SK-N-SH (cell line): ENCODE data around the gene SLC25A10. TPM values are rescaled to one million over a fixed set of nuclear protein-coding genes. Genes with fewer than 3 reads are reported as not detected.
A peak's percentile ranks its signal among the peaks of the same experiment; 100 is the strongest.

ENCODE experiments used
- CTCF ChIA-PET: fragments of 300-600, 350-600 bp; formaldehyde crosslinking; extraction: SDS; loops from one replicate; lab custom pipeline; 2021; lab: Yijun Ruan, JAX
- POLR2A ChIA-PET: fragments of 350-600 bp; sonication (Branson Sonifier 250); formaldehyde crosslinking; extraction: SDS; loops from one replicate; lab custom pipeline; 2020; ENCODE audit warnings: antibody characterized with exemption, inconsistent platforms; lab: Yijun Ruan, JAX
- DNase-seq: peaks from one replicate; pipeline ENCODE4 v3.0.0; 2012
- H2AFZ ChIP-seq: fragments of 200-600 bp; sonication (generic); 2 replicates; pipeline ENCODE4 v1.8.1; 2016; ENCODE audit warnings: antibody characterized with exemption, mild to moderate bottlenecking, low read depth
- H3F3A ChIP-seq: fragments of 200-600 bp; sonication (generic); replicated peaks from 2 replicates; pipeline ENCODE3; 2016; ENCODE audit warnings: antibody characterized with exemption, mild to moderate bottlenecking; ENCODE audit not compliant: insufficient read depth
- H3K27ac ChIP-seq, 2 experiments: fragments of 200-500 bp in 1 of 2; fragments of 200-600 bp in 1 of 2; sonication (Bioruptor generic) in 1 of 2; sonication (generic), shearing (Covaris generic) in 1 of 2; 2 replicates each; pipeline versions ENCODE4 v1.5.1 to v1.6.1; 2014 to 2016; ENCODE audit warnings: low read depth in 2 of 2, inconsistent platforms in 1 of 2, low read length in 1 of 2, mild to moderate bottlenecking in 1 of 2, mixed read lengths in 1 of 2
- H3K27me3 ChIP-seq: fragments of 200-600 bp; sonication (generic), shearing (Covaris generic); 2 replicates; pipeline ENCODE4 v1.6.1; 2016; ENCODE audit warnings: mixed run types; ENCODE audit not compliant: insufficient read depth
- H3K36me3 ChIP-seq, 2 experiments: fragments of 200-500 bp in 1 of 2; fragments of 200-600 bp in 1 of 2; sonication (Bioruptor generic) in 1 of 2; sonication (generic) in 1 of 2; replicated peaks in 1 of 2; 2 replicates each; pipeline versions ENCODE3 to v1.5.1; 2014 to 2016; ENCODE audit warnings: low read length in 1 of 2, mild to moderate bottlenecking in 1 of 2; ENCODE audit not compliant: insufficient read depth in 2 of 2, control insufficient read depth in 1 of 2
- H3K4me1 ChIP-seq, 2 experiments: fragments of 200-500 bp in 1 of 2; fragments of 200-600 bp in 1 of 2; sonication (Bioruptor generic) in 1 of 2; sonication (generic), shearing (Covaris generic) in 1 of 2; 2 replicates each; pipeline versions ENCODE4 v1.5.1 to v1.6.1; 2014 to 2016; ENCODE audit warnings: low read depth in 1 of 2, low read length in 1 of 2, mixed run types in 1 of 2; ENCODE audit not compliant: insufficient read depth in 2 of 2, control insufficient read depth in 1 of 2
- H3K4me2 ChIP-seq: fragments of 200-600 bp; sonication (generic), shearing (Covaris generic); 2 replicates; pipeline ENCODE4 v1.6.1; 2017; ENCODE audit warnings: mixed run types
- H3K4me3 ChIP-seq, 2 experiments: fragments of 200-500 bp in 1 of 2; fragments of 200-600 bp in 1 of 2; sonication (Bioruptor generic) in 1 of 2; sonication (generic), shearing (Covaris generic) in 1 of 2; 2 replicates each; pipeline versions ENCODE4 v1.5.1 to v1.8.1; 2014 to 2016; ENCODE audit warnings: low read depth in 2 of 2, inconsistent platforms in 1 of 2, low read length in 1 of 2, mild to moderate bottlenecking in 1 of 2, mixed read lengths in 1 of 2, moderate library complexity in 1 of 2
- H3K79me2 ChIP-seq: fragments of 200-600 bp; sonication (generic); 2 replicates; pipeline ENCODE4 v1.8.1; 2017; ENCODE audit warnings: mild to moderate bottlenecking; ENCODE audit not compliant: insufficient read depth
- H3K9ac ChIP-seq: fragments of 200-600 bp; sonication (generic); 2 replicates; pipeline ENCODE4 v1.6.1; 2017; ENCODE audit warnings: mixed run types
- H3K9me2 ChIP-seq: fragments of 200-600 bp; sonication (generic); 2 replicates; pipeline ENCODE4 v1.6.1; 2017; ENCODE audit warnings: mixed run types
- H3K9me3 ChIP-seq: fragments of 200-600 bp; sonication (generic); 2 replicates; pipeline ENCODE4 v1.6.1; 2017; ENCODE audit warnings: mixed run types, mild to moderate bottlenecking, moderate library complexity
- H4K20me1 ChIP-seq: fragments of 200-600 bp; sonication (generic); 2 replicates; pipeline ENCODE4 v1.6.1; 2017; ENCODE audit warnings: mild to moderate bottlenecking, mixed run types; ENCODE audit not compliant: insufficient read depth
- CHD2 ChIP-seq: fragments of 150-350 bp; IDR thresholded peaks from 2 replicates; pipeline ENCODE4 v1.6.1; 2018; ENCODE audit warnings: low read length; ENCODE audit not compliant: partially characterized antibody
- CTCF ChIP-seq: fragments of 200-600 bp; sonication (generic); IDR thresholded peaks from 2 replicates; pipeline ENCODE4 v1.6.1; 2017; ENCODE audit warnings: antibody characterized with exemption, mild to moderate bottlenecking, moderate library complexity
- ELF1 ChIP-seq: IDR thresholded peaks from 2 replicates; pipeline ENCODE4 v1.4.0; 2012
- EP300 ChIP-seq, 2 experiments: IDR thresholded peaks; 2 replicates each; pipeline versions ENCODE4 v1.4.0 to v1.6.1; 2012; ENCODE audit warnings: borderline replicate concordance in 1 of 2, low read depth in 1 of 2, low read length in 1 of 2
- EZH2phosphoT487 ChIP-seq: fragments of 200-600 bp; sonication (generic); IDR thresholded peaks from 2 replicates; pipeline ENCODE4 v1.6.1; 2017; ENCODE audit warnings: low read depth, mixed run types, mild to moderate bottlenecking, antibody characterized with exemption, moderate library complexity, borderline replicate concordance
- FOSL2 ChIP-seq: IDR thresholded peaks from 2 replicates; pipeline ENCODE4 v1.4.0; 2012; ENCODE audit warnings: low read depth, mild to moderate bottlenecking, moderate library complexity, borderline replicate concordance
- FOXM1 ChIP-seq: IDR thresholded peaks from 2 replicates; pipeline ENCODE4 v1.4.0; 2012; ENCODE audit warnings: low read depth, mild to moderate bottlenecking
- GABPA ChIP-seq: IDR thresholded peaks from 2 replicates; pipeline ENCODE4 v1.4.0; 2012; ENCODE audit warnings: low read depth, mild to moderate bottlenecking
- GATA2 ChIP-seq: sonication (generic); formaldehyde crosslinking; IDR thresholded peaks from 2 replicates; pipeline ENCODE4 v1.5.0; 2020; ENCODE audit warnings: mild to moderate bottlenecking, missing genetic modification reagents
- IRF3 ChIP-seq: fragments of 150-350 bp; IDR thresholded peaks from 2 replicates; pipeline ENCODE4 v1.6.1; 2016; ENCODE audit warnings: mild to moderate bottlenecking, low read depth, low read length
- MAX ChIP-seq: IDR thresholded peaks from 2 replicates; pipeline ENCODE4 v1.4.0; 2012; ENCODE audit warnings: low read depth
- MEF2A ChIP-seq: IDR thresholded peaks from 2 replicates; pipeline ENCODE4 v1.4.0; 2012; ENCODE audit warnings: low read depth, borderline replicate concordance
- MXI1 ChIP-seq: IDR thresholded peaks from 2 replicates; pipeline ENCODE4 v1.6.1; 2012; ENCODE audit warnings: mild to moderate bottlenecking, low read depth, low read length, improper control_type of control experiment
- NRF1 ChIP-seq: IDR thresholded peaks from 2 replicates; pipeline ENCODE4 v1.6.1; 2012; ENCODE audit warnings: low read depth, mild to moderate bottlenecking, low read length
- PBX3 ChIP-seq: IDR thresholded peaks from 2 replicates; pipeline ENCODE4; 2012
- POLR2AphosphoS5 ChIP-seq: IDR thresholded peaks from 2 replicates; pipeline ENCODE4 v1.6.1; 2012; ENCODE audit warnings: low read depth, low read length
- RAD21 ChIP-seq: IDR thresholded peaks from 2 replicates; pipeline ENCODE4 v1.6.1; 2012; ENCODE audit warnings: mild to moderate bottlenecking, low read length
- RCOR1 ChIP-seq: fragments of 150-350 bp; IDR thresholded peaks from 2 replicates; pipeline ENCODE4 v1.6.1; 2017; ENCODE audit warnings: antibody characterized with exemption, low read length
- RFX5 ChIP-seq: IDR thresholded peaks from 2 replicates; pipeline ENCODE4 v1.6.1; 2012; ENCODE audit warnings: mild to moderate bottlenecking, improper control_type of control experiment, low read length
- RXRA ChIP-seq: IDR thresholded peaks from 2 replicates; pipeline ENCODE4 v1.4.0; 2012; ENCODE audit warnings: low read depth, mild to moderate bottlenecking, borderline replicate concordance
- TEAD4 ChIP-seq: IDR thresholded peaks from 2 replicates; pipeline ENCODE4 v1.4.0; 2012; ENCODE audit warnings: mild to moderate bottlenecking, borderline replicate concordance; ENCODE audit not compliant: insufficient read depth
- USF1 ChIP-seq: IDR thresholded peaks from 2 replicates; pipeline ENCODE4 v1.4.0; 2012; ENCODE audit warnings: low read depth, borderline replicate concordance
- USF2 ChIP-seq: fragments of 150-350 bp; IDR thresholded peaks from 2 replicates; pipeline ENCODE4 v1.6.1; 2017; ENCODE audit warnings: antibody characterized with exemption, low read length, low read depth, borderline replicate concordance
- YY1 ChIP-seq: IDR thresholded peaks from 2 replicates; pipeline ENCODE4 v1.4.0; 2012; ENCODE audit warnings: low read depth, mild to moderate bottlenecking
- WGBS: methylation state at CpG from one replicate; pipeline ENCODE4 v1.1.6; 2017; ENCODE audit warnings: low lambda C conversion rate; 5-methylcytosine and 5-hydroxymethylcytosine counted together
- polyA plus RNA-seq, 3 experiments: library from polyadenylated mRNA; depleted of rRNA; stranded (reverse); fragments of >200 nt; gene quantifications; 2 replicates each; pipeline ENCODE4 v1.2.3, GENCODE V29; 2012

SLC25A10 gene
- polyA plus RNA-seq (2012; rRNA removed): 29.9 and 34.7 TPM in 2 replicates
- 11.7 and 21.7 TPM in 2 replicates for polyA plus RNA-seq (2012; cell fraction: cytosol; rRNA removed)
- 44.0 and 46.7 TPM in 2 replicates for polyA plus RNA-seq (2012; cell fraction: nucleus; rRNA removed)

- H4K20me1 ChIP-seq: no peaks in the 10 kb centered on the region
- H3K4me1 ChIP-seq: peaks cover 22 to 33% of the 10 kb centered on the region in 2 experiments; a peak in 3 of 4 replicates
- H3K36me3 ChIP-seq: peaks cover 4 to 25% of the 10 kb centered on the region in 2 experiments
- peak within 1 kb of the TSS; percentile 69 for H3K9ac ChIP-seq
- 1% methylated on average over 39 of the region's 89 CpGs for WGBS
- peaks cover 24% of the 10 kb centered on the region; the same call in 1 of the 2 replicates for H3K79me2 ChIP-seq
- peak within 1 kb of the TSS; percentile 89 for H3K4me2 ChIP-seq
- no peaks in the 10 kb centered on the region for H3K27me3 ChIP-seq
- CTCF ChIA-PET: interaction anchor here (1.0 to 4.4 kb wide), 7 partner anchors 11 to 308 kb away, joined by 3 to 33 read pairs (median 5); partner anchors contain the start of genes ARL16 and HGS
- H3K9me3 ChIP-seq: no peaks in the 10 kb centered on the region
- peak within 1 kb of the TSS; percentile 73 to 80 for H3K4me3 ChIP-seq
- peak within 1 kb of the TSS; percentile 36 to 83 for H3K27ac ChIP-seq
- H2AFZ ChIP-seq: peak within 1 kb of the TSS; percentile 45; the same call in 1 of the 2 replicates
- peaks cover 28% of the 10 kb centered on the region for H3F3A ChIP-seq
- DNase-seq: peak; percentile 99
- POLR2A ChIA-PET: interaction anchor here (0.6 to 3.8 kb wide), 11 partner anchors 9 to 267 kb away, joined by 3 to 30 read pairs (median 5); partner anchors contain the start of genes CCDC137, MRPL12 and OXLD1
- no peaks in the 10 kb centered on the region for H3K9me2 ChIP-seq
- TF ChIP-seq MEF2A: no peak
- peak; percentile 81 for TF ChIP-seq MXI1
- TF ChIP-seq CTCF: no peak
- no peak for TF ChIP-seq GABPA
- TF ChIP-seq NRF1: peak; percentile 64
- no peak for TF ChIP-seq RXRA
- TF ChIP-seq USF1: peak; percentile 85
- no peak for TF ChIP-seq TEAD4
- TF ChIP-seq RAD21: no peak
- TF ChIP-seq PBX3: peak; percentile 12; the same call in 1 of the 2 replicates
- TF ChIP-seq EZH2phosphoT487: no peak
- TF ChIP-seq FOXM1: no peak
- TF ChIP-seq USF2: no peak
- TF ChIP-seq EP300 (IDR thresholded peaks at IDR 0.05; ENCODE audit: borderline replicate concordance in 1 of 2, low read depth in 1 of 2, low read length in 1 of 2): no peak
- TF ChIP-seq RFX5: no peak
- TF ChIP-seq CHD2: peak; percentile 9
- peak; percentile 98 for TF ChIP-seq MAX
- peak; percentile 59; the same call in 1 of the 2 replicates for TF ChIP-seq POLR2AphosphoS5
- TF ChIP-seq FOSL2: peak; percentile 64; the same call in 1 of the 2 replicates
- TF ChIP-seq YY1: no peak
- TF ChIP-seq RCOR1: no peak
- TF ChIP-seq ELF1: no peak
- TF ChIP-seq IRF3: no peak
- no peak for TF ChIP-seq GATA2 (CRISPR knock-in tag)
Observed at GRCh38 chr17:81711814-81712467, at the start of gene SLC25A10. Gene SLC25A10 (plus strand): TSS chr17:81712284. CDS start chr17:81712427, 143 bp downstream.
